ENCODE data around the gene MS4A2.

DNA sequence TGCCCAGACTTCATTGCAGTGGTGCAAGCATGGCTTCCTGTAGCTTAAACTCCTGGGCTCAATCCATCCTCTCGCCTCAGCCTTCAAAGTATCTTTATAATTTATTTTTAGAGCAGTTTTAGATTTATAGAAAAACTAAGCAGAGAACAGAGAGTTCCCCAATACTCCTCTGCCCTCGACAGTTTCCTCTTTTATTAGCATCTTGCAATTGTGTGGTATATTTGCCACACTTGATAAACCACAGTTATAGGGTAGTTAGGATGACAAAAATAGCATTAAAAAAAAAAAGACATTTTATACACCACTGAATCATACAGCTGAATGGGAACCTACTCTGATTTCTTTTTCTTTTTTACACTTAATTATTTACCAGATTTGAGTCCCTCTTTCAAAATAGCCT is 31.2 kb downstream of the MS4A2 start:
- TF ChIP-seq POLR2AphosphoS5 (IDR thresholded peaks at IDR 0.05; ENCODE audit: low read depth, low read length) = no peak
- TF ChIP-seq SIN3A (IDR thresholded peaks at IDR 0.05; ENCODE audit: borderline replicate concordance, insufficient read depth, low read length) = no peak
- TF ChIP-seq TAF1 (IDR thresholded peaks at IDR 0.05; ENCODE audit: borderline replicate concordance, insufficient read depth, low read length) = no peak

Measured in PFSK-1 (cell line).